NCI-H1048 (cell line): ENCODE results near the gene TRIM31.

ENCODE experiments used
- DNase-seq: peaks from one replicate; lab custom pipeline; 2025; lab: John Stamatoyannopoulos, UW

TRIM31 gene

DNA sequence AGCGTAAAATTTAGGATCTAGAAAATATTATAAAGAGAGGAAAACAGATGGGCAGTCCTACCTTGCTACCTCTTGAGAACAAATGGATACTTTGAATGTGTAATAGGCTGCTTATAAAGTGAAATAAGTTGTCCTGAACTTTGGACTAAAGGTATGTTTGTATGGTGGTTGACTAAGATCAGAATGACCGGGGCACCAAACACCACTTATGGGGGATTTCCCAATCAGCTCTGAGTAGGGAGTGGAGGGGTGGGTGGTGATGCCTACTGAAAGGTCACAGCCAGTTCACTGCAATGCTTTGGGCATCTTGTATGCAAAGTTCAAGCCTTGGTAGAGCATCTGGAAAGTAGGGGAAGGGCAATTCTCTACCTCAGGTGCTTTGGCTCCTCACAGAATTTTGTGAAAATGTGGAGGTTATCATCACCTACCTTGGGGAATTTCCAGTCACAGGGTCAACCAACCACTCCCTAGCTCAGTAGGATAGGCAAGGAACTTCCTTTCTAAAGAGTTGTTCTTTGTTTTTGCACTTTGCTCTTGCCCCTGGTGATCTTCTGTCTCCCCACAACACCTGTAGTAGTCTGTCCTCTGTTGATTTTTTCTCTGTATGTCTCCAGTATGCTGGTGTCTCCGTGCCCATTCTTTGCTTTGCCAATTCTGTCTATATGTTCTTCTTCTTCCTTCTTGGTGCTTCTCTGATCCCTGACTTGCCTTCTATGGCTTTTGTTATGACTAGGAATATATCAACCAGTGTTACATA is at the start of gene TRIM31:
Gene TRIM31, minus strand, starts transcription at position 88 of the 757 bp plus-strand sequence. CDS start 285 bp downstream, outside the sequence.
- DNase-seq = no peak

DNA sequence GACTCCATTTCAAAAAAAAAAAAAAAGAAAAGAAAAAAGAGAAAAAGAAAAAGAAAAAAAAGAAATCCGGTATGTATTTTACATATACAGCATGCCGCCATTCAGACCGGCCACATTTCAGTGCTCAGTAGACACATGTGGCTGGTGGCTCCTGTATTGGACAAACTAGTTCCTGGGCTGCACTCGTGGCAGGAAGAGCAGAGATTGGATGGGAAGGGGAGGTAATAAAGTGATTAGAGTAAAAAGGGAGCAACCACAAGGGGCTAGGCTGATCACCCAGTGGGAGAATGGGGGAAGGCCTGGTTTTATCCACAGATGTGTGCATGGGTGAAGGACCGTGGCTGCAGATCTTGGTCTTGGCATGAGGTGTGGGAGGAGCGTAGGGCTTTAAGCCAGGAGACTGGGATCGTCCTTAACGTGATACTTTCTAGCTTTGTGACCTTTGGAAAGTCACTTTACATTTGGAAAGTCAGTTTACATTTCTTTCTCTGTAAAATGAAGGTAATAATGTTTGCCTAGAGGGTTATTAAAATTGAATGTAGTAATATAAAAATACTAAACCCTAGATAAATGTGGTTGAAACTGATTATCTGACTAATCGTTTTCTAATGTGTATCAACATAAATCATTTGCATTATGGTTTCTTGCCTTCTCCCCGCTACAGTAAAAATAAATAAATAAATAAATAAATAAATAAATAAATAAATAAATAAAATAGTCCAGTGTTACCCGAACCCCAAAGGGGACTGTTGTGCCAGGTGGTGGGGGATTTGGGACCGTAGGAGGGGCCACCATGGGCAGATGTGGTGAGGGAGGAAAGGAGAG is 49.6 kb upstream of the TRIM31 start:
- no peak for DNase-seq

DNA sequence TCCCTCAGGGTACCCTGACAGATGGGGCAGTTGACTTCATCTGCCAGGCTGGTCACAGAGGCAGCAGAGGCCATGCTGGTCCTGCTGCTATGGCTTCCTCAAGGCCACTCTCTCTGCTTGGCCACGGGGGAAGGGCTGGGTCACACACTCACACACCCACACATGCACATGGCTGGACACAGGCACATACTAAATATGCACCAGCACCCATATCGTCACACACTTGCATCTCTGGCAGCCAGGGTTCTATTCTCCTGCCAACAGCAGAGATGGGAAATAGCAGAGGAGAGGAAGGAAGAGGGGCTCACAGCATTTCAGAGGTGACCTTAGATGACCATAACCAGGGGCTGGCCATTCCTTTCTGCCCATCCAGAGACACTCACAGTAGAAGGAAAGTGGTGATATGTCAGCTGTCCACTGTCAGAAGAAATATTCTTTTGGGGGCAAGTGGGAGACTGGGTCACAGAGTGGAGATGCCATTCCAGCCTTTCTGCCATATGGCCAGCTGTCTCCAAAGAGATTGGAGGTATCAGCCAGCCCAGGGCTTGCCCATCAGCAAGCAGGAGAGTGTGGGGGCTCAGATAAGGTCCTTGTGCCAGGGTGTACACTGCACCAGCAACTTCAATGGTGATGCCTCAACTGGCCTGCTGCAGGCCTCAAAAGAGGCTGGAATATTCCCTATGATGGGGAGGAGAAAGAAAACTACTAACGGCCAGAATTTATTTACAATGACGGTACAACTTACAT is 48.1 kb upstream of the TRIM31 start, which contains the start of gene TRIM10:
Gene TRIM10, minus strand, starts transcription at position 427 of the 747 bp plus-strand sequence. Its CDS starts 353 bp downstream, at position 74.
- no peak for DNase-seq

DNA sequence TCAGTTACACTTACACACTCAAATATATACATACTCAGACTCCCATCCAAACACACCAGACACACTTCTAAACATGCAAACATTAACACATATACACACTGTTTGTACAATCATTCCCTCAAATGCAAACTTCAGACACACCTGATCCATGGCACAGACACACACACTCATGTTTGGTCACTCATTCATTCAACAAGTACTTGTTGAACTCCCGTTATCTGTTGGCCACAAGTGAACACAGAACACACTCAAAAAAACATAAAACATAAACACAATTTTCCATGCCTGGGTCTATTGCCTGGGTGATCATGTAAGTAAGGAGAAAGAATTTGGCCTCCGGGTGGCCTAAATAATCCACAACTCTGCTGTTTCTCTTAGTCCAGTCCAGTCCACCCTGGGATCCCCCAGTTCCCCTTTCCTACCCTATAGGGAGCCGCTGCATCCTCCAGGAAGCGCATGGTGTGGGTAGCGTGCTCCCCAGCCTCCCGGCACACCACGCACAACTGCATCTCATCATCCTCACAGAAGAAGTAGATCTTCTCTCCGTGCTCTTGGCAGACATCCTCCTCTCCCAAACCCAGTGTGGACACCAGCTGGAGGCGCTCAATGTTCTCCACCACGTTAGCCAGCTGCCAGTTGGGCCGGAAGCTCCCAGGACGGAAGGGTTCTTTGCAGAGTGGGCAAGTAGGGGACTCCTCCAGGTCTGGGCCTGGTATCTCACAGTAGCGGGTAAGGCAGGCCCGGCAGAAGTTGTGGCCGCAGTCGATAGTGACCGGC is 47.3 kb upstream of the TRIM31 start:
- no peak for DNase-seq

DNA sequence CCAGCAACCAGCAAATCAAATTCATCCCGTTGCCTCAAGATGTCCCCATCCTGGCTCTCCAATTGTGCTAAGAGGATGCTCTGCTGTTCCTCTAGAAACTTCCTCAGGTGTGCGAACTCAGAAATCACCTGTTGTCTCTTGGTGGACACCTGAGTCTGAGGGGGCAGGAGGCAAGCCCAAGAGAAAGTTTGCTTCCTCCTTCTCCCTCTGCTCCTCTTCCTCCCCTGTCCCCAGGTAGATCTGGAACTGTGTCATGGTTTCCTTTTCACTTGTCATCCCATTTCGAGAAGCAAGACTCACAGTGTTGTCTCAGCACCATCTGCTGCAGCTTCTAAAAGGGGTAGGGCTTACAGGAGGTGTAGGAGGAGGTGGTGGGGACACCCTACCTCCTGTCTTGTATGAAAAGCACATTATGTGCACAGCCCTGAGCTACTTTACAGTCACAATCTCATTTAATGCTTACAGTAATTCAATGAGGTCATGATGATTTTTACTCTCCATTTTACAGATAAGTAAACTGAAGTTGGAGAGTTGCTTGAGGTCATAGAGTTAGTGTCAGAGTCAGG is 45.7 kb upstream of the TRIM31 start:
- DNase-seq = no peak

DNA sequence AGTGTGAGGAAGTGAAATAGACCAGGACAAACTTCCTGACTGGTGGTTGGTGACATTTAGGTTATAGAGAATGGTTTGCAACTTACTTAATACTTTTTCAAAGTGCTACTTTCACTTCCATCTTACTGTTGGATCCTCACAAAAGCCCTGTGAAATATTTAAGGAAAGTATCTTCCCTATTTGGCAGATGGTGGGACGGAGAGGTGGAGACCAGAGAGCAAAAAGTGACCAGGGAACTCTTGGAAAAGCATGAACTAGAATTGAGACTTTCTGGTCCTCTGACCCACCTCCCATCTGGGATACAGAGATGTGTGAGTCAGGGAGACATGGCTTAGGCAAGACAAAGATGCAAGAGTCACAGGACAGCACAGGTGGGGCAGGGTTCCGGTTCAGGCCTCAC is 45.1 kb upstream of the TRIM31 start:
- no peak for DNase-seq

- no peak for DNase-seq
These were observed 44.7 kb upstream of the TRIM31 start for GRCh38 chr6:30157581-30157980.

GRCh38 chr6:30156774-30157173 is 43.9 kb upstream of the TRIM31 start:
- no peak for DNase-seq

DNA sequence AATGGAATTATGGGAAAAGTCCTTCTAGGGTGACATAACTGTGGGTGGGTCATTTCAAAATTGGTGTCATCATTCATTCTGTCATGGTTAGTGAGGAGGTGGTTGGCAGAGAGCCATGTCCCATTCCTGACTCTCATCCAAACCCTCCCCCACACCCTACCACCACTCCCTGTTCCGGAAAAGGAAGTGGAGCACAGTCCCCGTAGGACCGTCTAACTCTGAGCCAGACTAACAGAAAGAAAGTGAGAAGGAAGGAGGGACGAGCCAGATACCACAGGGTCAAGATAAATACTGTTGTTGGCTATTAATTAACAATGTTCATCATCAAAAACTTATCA is 43.3 kb upstream of the TRIM31 start:
- no peak for DNase-seq

DNA sequence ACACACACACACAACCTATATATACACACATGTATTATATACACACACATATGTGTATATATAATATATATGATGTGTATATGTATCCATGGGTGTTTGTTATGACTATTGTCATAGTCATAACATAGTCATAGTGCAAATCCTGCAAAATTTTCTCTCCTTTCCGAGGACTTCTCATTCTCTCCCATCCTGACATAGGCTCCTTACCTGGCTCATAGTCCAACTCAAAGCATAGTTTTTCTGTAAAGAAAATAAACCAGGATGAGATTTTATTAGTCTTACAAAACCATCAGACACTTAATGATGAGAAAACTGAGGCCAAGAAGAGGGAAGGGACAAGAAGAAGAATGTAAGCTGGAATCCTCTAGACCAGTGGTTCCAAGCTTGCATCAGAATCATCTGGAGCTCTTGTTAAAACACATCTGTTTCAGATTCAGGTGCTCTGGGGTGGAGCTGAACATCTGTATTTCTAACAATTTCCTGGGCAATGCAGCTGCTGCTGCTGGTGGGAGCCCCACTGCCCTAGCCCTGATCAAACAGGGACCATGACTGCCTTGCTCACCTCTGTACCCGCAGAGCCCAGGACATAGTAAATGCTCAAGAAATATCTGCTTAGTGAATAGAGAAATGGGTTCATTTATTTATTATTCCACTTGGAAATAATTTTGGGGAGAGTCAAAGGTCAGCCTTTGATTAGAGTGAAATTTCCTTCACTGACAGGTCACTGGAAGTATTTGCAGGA is 42.8 kb upstream of the TRIM31 start:
- DNase-seq = no peak

- DNase-seq = no peak
These were observed 42.0 kb upstream of the TRIM31 start for GRCh38 chr6:30154709-30155519.

GRCh38 chr6:30154061-30154460 is 41.2 kb upstream of the TRIM31 start:
- no peak for DNase-seq

- DNase-seq = no peak
These were observed 40.2 kb upstream of the TRIM31 start for GRCh38 chr6:30152910-30153610.

DNA sequence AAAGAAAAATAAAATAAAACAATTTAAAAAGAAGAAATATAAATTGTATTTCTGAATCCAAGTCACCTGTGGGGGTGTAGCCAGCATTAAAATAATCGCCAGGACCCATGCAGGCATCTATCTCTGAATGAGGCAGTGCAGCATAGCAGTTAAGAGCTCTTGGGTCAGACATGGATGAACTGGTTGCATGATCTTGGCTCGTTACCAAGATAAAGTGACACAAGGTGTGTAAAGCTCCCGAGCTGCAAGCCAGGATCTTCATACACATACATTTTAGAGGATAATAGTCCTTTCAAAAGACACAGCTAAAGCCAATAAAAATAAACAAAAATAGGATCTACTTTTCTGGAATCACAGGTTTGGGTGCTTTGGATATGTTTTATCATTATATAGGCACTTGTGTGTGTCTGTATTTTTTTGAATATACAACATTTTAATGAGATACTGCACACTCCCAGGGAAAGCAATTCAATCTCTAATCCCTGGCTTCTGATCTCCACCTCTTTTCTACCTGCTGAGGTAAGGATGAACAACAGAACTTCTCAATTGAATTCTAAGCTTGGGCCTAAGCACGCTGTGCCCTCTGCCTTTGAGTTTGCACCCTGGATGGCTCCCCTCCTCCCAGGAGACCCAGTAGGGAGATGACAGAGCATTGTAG is 39.3 kb upstream of the TRIM31 start:
- DNase-seq = no peak

GRCh38 chr6:30151580-30151979 is 38.7 kb upstream of the TRIM31 start:
- DNase-seq = no peak

- DNase-seq = no peak
These were observed 37.9 kb upstream of the TRIM31 start for GRCh38 chr6:30150671-30151395.

GRCh38 chr6:30149858-30150550 is 37.1 kb upstream of the TRIM31 start:
- no peak for DNase-seq
